Activated CD4-positive, alpha-beta memory T cell treated with anti-CD3 and anti-CD28 coated beads for 36 hours (primary cell): ENCODE measurements around the gene MED4. TPM values are rescaled to one million over a fixed set of nuclear protein-coding genes. Genes with fewer than 3 reads are reported as not detected.
A peak's percentile ranks its signal among the peaks of the same experiment; 100 is the strongest.
"Not testable (repeated sequence)": the region's sequence is repeated elsewhere in the genome, so short reads cannot be mapped to it uniquely, and the experiment has no call there.

Experiments used
- CTCF ChIA-PET: fragments of 350-600 bp; sonication (Branson Sonifier 250); formaldehyde crosslinking; loops from one replicate; lab custom pipeline; 2021; ENCODE audit warnings: antibody characterized with exemption, inconsistent platforms; lab: Charles Lee
- POLR2A ChIA-PET: fragments of 350-600 bp; sonication (Branson Sonifier 250); formaldehyde crosslinking; loops from one replicate; lab custom pipeline; 2021; ENCODE audit warnings: antibody characterized with exemption; lab: Charles Lee
- DNase-seq: peaks from one replicate; pipeline ENCODE4 v3.0.0-alpha.2; 2020
- H3K27ac Mint-ChIP-seq: one replicate; pipeline ENCODE4 v1.8.0; 2021; ENCODE audit warnings: mixed read lengths
- H3K27me3 Mint-ChIP-seq: one replicate; pipeline ENCODE4 v1.8.0; 2021; ENCODE audit warnings: mixed read lengths
- H3K36me3 Mint-ChIP-seq: one replicate; pipeline ENCODE4 v1.8.0; 2021; ENCODE audit warnings: mixed read lengths
- H3K4me1 Mint-ChIP-seq: one replicate; pipeline ENCODE4 v1.8.0; 2021; ENCODE audit warnings: low read depth, mixed read lengths
- H3K4me3 Mint-ChIP-seq: one replicate; pipeline ENCODE4 v1.8.0; 2021; ENCODE audit warnings: mild to moderate bottlenecking, mixed read lengths
- H3K9me3 Mint-ChIP-seq: one replicate; pipeline ENCODE4 v1.8.0; 2021; ENCODE audit warnings: mixed read lengths
- intact Hi-C: fragments of 100-400 bp; cut with micrococcal nuclease; formaldehyde crosslinking; loops from one replicate; pipeline ENCODE4 v1.15.1; 2023
- total RNA-seq, 2 experiments: library from RNA; stranded (reverse); gene quantifications; one replicate each; pipeline ENCODE4 v1.2.3, GENCODE V29; 2021

The MED4 gene
- total RNA-seq, 2 experiments from 2014 or later, result 49.3 to 53.0 TPM

GRCh38 chr13:48086272-48086671 lies 8.6 kb downstream of the MED4 start:
- peaks cover 18% of the 10 kb centered on the region for H3K4me1 Mint-ChIP-seq
- no peaks in the 10 kb centered on the region for H3K27me3 Mint-ChIP-seq
- intact Hi-C loops, result no loop called here
- CTCF ChIA-PET, result interaction anchor here (1.6 kb wide), 1 partner anchor 9 kb away, joined by 8 read pairs; the partner anchor contains the start of gene MED4
- H3K9me3 Mint-ChIP-seq, result no peaks in the 10 kb centered on the region
- H3K36me3 Mint-ChIP-seq, result peaks cover 17% of the 10 kb centered on the region
- H3K4me3 Mint-ChIP-seq, result no peak overlapping the region
- DNase-seq, result no peak
- POLR2A ChIA-PET, result no interaction called here
- no peak overlapping the region for H3K27ac Mint-ChIP-seq

- ChIA-PET CTCF (interaction anchor here (2.2 kb wide), 1 partner anchor 13 kb away, joined by 6 read pairs; the partner anchor contains the start of gene MED4), POLR2A (no interaction called here)
- H3K36me3 Mint-ChIP-seq, result peaks cover 39% of the 10 kb centered on the region
- H3K4me1 Mint-ChIP-seq, result peaks cover 3% of the 10 kb centered on the region
- no peaks in the 10 kb centered on the region for H3K27me3 Mint-ChIP-seq
- no peaks in the 10 kb centered on the region for H3K9me3 Mint-ChIP-seq
- H3K4me3 Mint-ChIP-seq, result no peak overlapping the region
- no peak overlapping the region for H3K27ac Mint-ChIP-seq
- intact Hi-C loops, result no loop called here
- no peak for DNase-seq
Observed at GRCh38 chr13:48081739-48082138, 13.2 kb downstream of the MED4 start.

- intact Hi-C loops, result no loop called here
- Mint-ChIP-seq H3K36me3 (peaks cover 58% of the 10 kb centered on the region), H3K4me3 (no peak overlapping the region), H3K9me3 (no peaks in the 10 kb centered on the region), H3K4me1 (peaks cover 3% of the 10 kb centered on the region), H3K27me3 (no peaks in the 10 kb centered on the region), H3K27ac (no peak overlapping the region)
- DNase-seq, result peak; percentile 33
- CTCF ChIA-PET, result interaction anchor here (1.1 to 2.1 kb wide), 5 partner anchors 10 to 691 kb away, joined by 3 to 14 read pairs (median 4); partner anchors contain the start of gene MED4
- POLR2A ChIA-PET, result interaction anchor here (2.0 kb wide), 1 partner anchor 17 kb away, joined by 5 read pairs; the partner anchor contains the start of gene MED4
Observed at GRCh38 chr13:48078251-48078656, 16.6 kb downstream of the MED4 start.

GRCh38 chr13:48074006-48074405 lies 20.9 kb downstream of the MED4 start:
- intact Hi-C loops, result no loop called here
- no peaks in the 10 kb centered on the region for H3K27me3 Mint-ChIP-seq

GRCh38 chr13:48072787-48073186 lies 22.1 kb downstream of the MED4 start:
- CTCF ChIA-PET, result interaction anchor here (0.8 to 0.9 kb wide), 2 partner anchors 22 to 35 kb away, joined by 3 to 5 read pairs; partner anchors contain the start of genes MED4 and NUDT15
- Mint-ChIP-seq H3K27me3 (no peaks in the 10 kb centered on the region), H3K4me1 (no peaks in the 10 kb centered on the region), H3K36me3 (peaks cover 80% of the 10 kb centered on the region), H3K9me3 (peaks cover 25% of the 10 kb centered on the region), H3K27ac (peak overlapping the region; percentile 28), H3K4me3 (no peak overlapping the region)
- intact Hi-C loops, result no loop called here
- DNase-seq, result no peak
- POLR2A ChIA-PET, result interaction anchor here (1.0 kb wide), 1 partner anchor 35 kb away, joined by 3 read pairs; the partner anchor contains the start of gene NUDT15

More at GRCh38 chr13:48074006-48074405, 20.9 kb downstream of the MED4 start:
- Mint-ChIP-seq H3K9me3 (peaks cover 18% of the 10 kb centered on the region), H3K36me3 (peaks cover 77% of the 10 kb centered on the region), H3K4me3 (no peak overlapping the region), H3K4me1 (peaks cover 3% of the 10 kb centered on the region), H3K27ac (no peak overlapping the region)
- no peak for DNase-seq
- ChIA-PET POLR2A (no interaction called here), CTCF (no interaction called here)

- no peak for DNase-seq
- H3K27ac Mint-ChIP-seq, result peak overlapping the region; percentile 28
- no peaks in the 10 kb centered on the region for H3K4me1 Mint-ChIP-seq
- peaks cover 25% of the 10 kb centered on the region for H3K9me3 Mint-ChIP-seq
- POLR2A ChIA-PET, result interaction anchor here (0.5 to 1.0 kb wide), 2 partner anchors 35 to 102 kb away, joined by 3 read pairs; partner anchors contain the start of gene NUDT15
- peaks cover 85% of the 10 kb centered on the region for H3K36me3 Mint-ChIP-seq
- no peaks in the 10 kb centered on the region for H3K27me3 Mint-ChIP-seq
- CTCF ChIA-PET, result interaction anchor here (0.8 to 0.9 kb wide), 2 partner anchors 22 to 34 kb away, joined by 3 to 5 read pairs; partner anchors contain the start of genes MED4 and NUDT15
- no peak overlapping the region for H3K4me3 Mint-ChIP-seq
- intact Hi-C loops, result no loop called here
Observed at GRCh38 chr13:48072304-48072703, 22.6 kb downstream of the MED4 start.

- Mint-ChIP-seq H3K4me3 (no peak overlapping the region), H3K27ac (no peak overlapping the region), H3K4me1 (no peaks in the 10 kb centered on the region), H3K27me3 (no peaks in the 10 kb centered on the region), H3K36me3 (peaks cover 87% of the 10 kb centered on the region), H3K9me3 (peaks cover 25% of the 10 kb centered on the region)
- DNase-seq, result no peak
- ChIA-PET CTCF (no interaction called here), POLR2A (no interaction called here)
- intact Hi-C loops, result no loop called here
Observed at GRCh38 chr13:48070942-48071341, 24.0 kb downstream of the MED4 start.

GRCh38 chr13:48069573-48069972 lies 25.3 kb downstream of the MED4 start:
- DNase-seq, result no peak
- Mint-ChIP-seq H3K4me1 (no peaks in the 10 kb centered on the region), H3K27me3 (no peaks in the 10 kb centered on the region), H3K36me3 (peaks cover 75% of the 10 kb centered on the region), H3K4me3 (no peak overlapping the region), H3K27ac (no peak overlapping the region), H3K9me3 (peaks cover 25% of the 10 kb centered on the region)
- ChIA-PET CTCF (interaction anchor here (0.7 kb wide), 1 partner anchor 76 kb away, joined by 4 read pairs; no protein-coding TSS in a partner anchor), POLR2A (no interaction called here)
- intact Hi-C loops, result no loop called here

- CTCF ChIA-PET, result interaction anchor here (0.7 kb wide), 1 partner anchor 76 kb away, joined by 4 read pairs; no protein-coding TSS in a partner anchor
- DNase-seq, result no peak
- no peak overlapping the region for H3K27ac Mint-ChIP-seq
- peaks cover 68% of the 10 kb centered on the region for H3K36me3 Mint-ChIP-seq
- H3K4me3 Mint-ChIP-seq, result no peak overlapping the region
- H3K9me3 Mint-ChIP-seq, result peaks cover 25% of the 10 kb centered on the region
- no peaks in the 10 kb centered on the region for H3K4me1 Mint-ChIP-seq
- POLR2A ChIA-PET, result no interaction called here
- intact Hi-C loops, result no loop called here
- no peaks in the 10 kb centered on the region for H3K27me3 Mint-ChIP-seq
Observed at GRCh38 chr13:48068952-48069351, 26.0 kb downstream of the MED4 start.

- no peak for DNase-seq
- Mint-ChIP-seq H3K27me3 (no peaks in the 10 kb centered on the region), H3K36me3 (peaks cover 60% of the 10 kb centered on the region), H3K4me1 (no peaks in the 10 kb centered on the region), H3K4me3 (no peak overlapping the region), H3K27ac (no peak overlapping the region), H3K9me3 (peaks cover 25% of the 10 kb centered on the region)
- POLR2A ChIA-PET, result no interaction called here
- intact Hi-C loops, result no loop called here
- CTCF ChIA-PET, result interaction anchor here (0.6 to 3.3 kb wide), 3 partner anchors 10 to 103 kb away, joined by 3 to 11 read pairs (median 3); partner anchors contain the start of gene NUDT15
Observed at GRCh38 chr13:48068036-48068435, 26.9 kb downstream of the MED4 start.

GRCh38 chr13:48066310-48066989 lies 28.5 kb downstream of the MED4 start:
- intact Hi-C loops, result no loop called here
- Mint-ChIP-seq H3K27ac (peak overlapping the region; percentile 54), H3K27me3 (no peaks in the 10 kb centered on the region)

GRCh38 chr13:48059951-48060350 lies 35.0 kb downstream of the MED4 start:
- H3K4me3 Mint-ChIP-seq, POLR2A ChIA-PET, H3K27ac Mint-ChIP-seq, H3K27me3 Mint-ChIP-seq, intact Hi-C loops, DNase-seq, H3K9me3 Mint-ChIP-seq, H3K36me3 Mint-ChIP-seq, CTCF ChIA-PET: not testable (repeated sequence)
- peaks cover 12% of the 10 kb centered on the region for H3K4me1 Mint-ChIP-seq

More at GRCh38 chr13:48066310-48066989, 28.5 kb downstream of the MED4 start:
- H3K4me1 Mint-ChIP-seq, result no peaks in the 10 kb centered on the region
- H3K4me3 Mint-ChIP-seq, result no peak overlapping the region
- H3K36me3 Mint-ChIP-seq, result peaks cover 44% of the 10 kb centered on the region
- POLR2A ChIA-PET, result interaction anchor here (0.9 kb wide), 1 partner anchor 23 kb away, joined by 3 read pairs; no protein-coding TSS in a partner anchor
- CTCF ChIA-PET, result interaction anchor here (0.6 to 3.3 kb wide), 2 partner anchors 29 kb away, joined by 3 to 11 read pairs; partner anchors contain the start of genes MED4 and NUDT15
- DNase-seq, result peak; percentile 60
- peaks cover 25% of the 10 kb centered on the region for H3K9me3 Mint-ChIP-seq
